Measurements from ENCODE around the gene LRIG2.
"Not testable (repeated sequence)": the region's sequence is repeated elsewhere in the genome, so short reads cannot be mapped to it uniquely, and the experiment has no call there.

LRIG2 gene

GRCh38 chr1:113063456-113063855, 9.5 kb upstream of the LRIG2 start:
- not testable (repeated sequence) for DNase-seq

- no peak for DNase-seq
Measured at GRCh38 chr1:113072141-113072756, 749 bp upstream of the LRIG2 start.

GRCh38 chr1:113073479-113073950, 517 bp downstream of the LRIG2 start:
- DNase-seq, result peak; percentile 46

GRCh38 chr1:113074237-113074636, 1.2 kb downstream of the LRIG2 start:
- peak; percentile 12 for DNase-seq

GRCh38 chr1:113077978-113078377, 5.0 kb downstream of the LRIG2 start:
- DNase-seq, result not testable (repeated sequence)

- DNase-seq, result no peak
Measured at GRCh38 chr1:113086541-113086940, 13.5 kb downstream of the LRIG2 start.

GRCh38 chr1:113088972-113089371, 16.0 kb downstream of the LRIG2 start:
- no peak for DNase-seq

- DNase-seq, result no peak
Measured at GRCh38 chr1:113090051-113090450, 17.1 kb downstream of the LRIG2 start.

- no peak for DNase-seq
Measured at GRCh38 chr1:113091988-113092594, 19.1 kb downstream of the LRIG2 start.

- no peak for DNase-seq
Measured at GRCh38 chr1:113094506-113094905, 21.5 kb downstream of the LRIG2 start.

- DNase-seq, result no peak
Measured at GRCh38 chr1:113095790-113096455, 22.9 kb downstream of the LRIG2 start.

GRCh38 chr1:113096493-113096892, 23.5 kb downstream of the LRIG2 start:
- no peak for DNase-seq

GRCh38 chr1:113101588-113101987, 28.6 kb downstream of the LRIG2 start:
- DNase-seq, result no peak

- no peak for DNase-seq
Measured at GRCh38 chr1:113103048-113103447, 30.1 kb downstream of the LRIG2 start.

GRCh38 chr1:113103977-113104376, 31.0 kb downstream of the LRIG2 start:
- no peak for DNase-seq

GRCh38 chr1:113106910-113107309, 33.9 kb downstream of the LRIG2 start:
- no peak for DNase-seq

GRCh38 chr1:113109908-113110554, 37.0 kb downstream of the LRIG2 start:
- peak; percentile 87 for DNase-seq

- DNase-seq, result no peak
Measured at GRCh38 chr1:113118266-113118665, 45.3 kb downstream of the LRIG2 start.

- no peak for DNase-seq
Measured at GRCh38 chr1:113123737-113124136, 50.7 kb downstream of the LRIG2 start.

GRCh38 chr1:113124366-113124765, 51.4 kb downstream of the LRIG2 start:
- no peak for DNase-seq

- DNase-seq, result no peak
Measured at GRCh38 chr1:113125517-113125916, 52.5 kb downstream of the LRIG2 start.

- no peak for DNase-seq
Measured at GRCh38 chr1:113126207-113126606, 53.2 kb downstream of the LRIG2 start.

GRCh38 chr1:113128116-113128515, 55.1 kb downstream of the LRIG2 start:
- no peak for DNase-seq
